GM12878 (cell line): ENCODE data around the gene LIN52.

Experiments used
- MXI1 ChIP-seq: fragments of 150-350 bp; IDR thresholded peaks from 2 replicates; pipeline ENCODE4 v1.6.1; 2011; ENCODE audit warnings: low read depth, mild to moderate bottlenecking, inconsistent platforms, low read length, improper control_type of control experiment
- MYC ChIP-seq: IDR thresholded peaks from 2 replicates; pipeline ENCODE4 v1.6.1; 2011; ENCODE audit warnings: mild to moderate bottlenecking, low read length, moderate library complexity, inconsistent platforms; ENCODE audit not compliant: insufficient read depth, insufficient replicate concordance, insufficient read length, severe bottlenecking
- POLR2AphosphoS5 ChIP-seq: IDR thresholded peaks from 2 replicates; pipeline ENCODE4 v1.6.1; 2011; ENCODE audit warnings: mild to moderate bottlenecking, low read length, inconsistent platforms
- RAD21 ChIP-seq: IDR thresholded peaks from 2 replicates; pipeline ENCODE4 v1.6.1; 2011; ENCODE audit warnings: mild to moderate bottlenecking, low read depth, low read length, moderate library complexity; ENCODE audit not compliant: insufficient read depth
- RAD51 ChIP-seq: fragments of 450-650 bp; IDR thresholded peaks from 2 replicates; pipeline ENCODE4 v1.6.1; 2016; ENCODE audit warnings: moderate library complexity, mild to moderate bottlenecking, inconsistent platforms
- SMAD1 ChIP-seq: fragments of 450-650 bp; IDR thresholded peaks from 2 replicates; pipeline ENCODE4 v1.6.1; 2018; ENCODE audit warnings: mild to moderate bottlenecking, low read depth; ENCODE audit not compliant: partially characterized antibody
- TARDBP ChIP-seq: IDR thresholded peaks from 2 replicates; pipeline ENCODE4 v1.6.1; 2016; ENCODE audit warnings: borderline replicate concordance
- TF ChIP-seq, protein P1 (sequence below): IDR thresholded peaks from 2 replicates; pipeline ENCODE4 v1.6.1; 2012; ENCODE audit warnings: low read depth, low read length, improper control_type of control experiment
- TF ChIP-seq, protein P2 (sequence below), 3 experiments: IDR thresholded peaks in 2 of 3; conservative IDR thresholded peaks in 1 of 3; 2 replicates each; pipeline ENCODE4 v1.5.1; 2011; ENCODE audit warnings: low read depth in 3 of 3, low read length in 3 of 3, mild to moderate bottlenecking in 3 of 3, control low read depth in 2 of 3, moderate library complexity in 2 of 3, inconsistent platforms in 1 of 3, mixed read lengths in 1 of 3; ENCODE audit not compliant: control insufficient read depth in 2 of 3, insufficient read depth in 1 of 3; ENCODE audit errors: extremely low read depth in 1 of 3
- TF ChIP-seq, protein P3 (sequence below): fragments of 450-650 bp; formaldehyde crosslinking; IDR thresholded peaks from 2 replicates; pipeline ENCODE4 v1.4.0; 2022; ENCODE audit warnings: mild to moderate bottlenecking, moderate library complexity

DNA sequence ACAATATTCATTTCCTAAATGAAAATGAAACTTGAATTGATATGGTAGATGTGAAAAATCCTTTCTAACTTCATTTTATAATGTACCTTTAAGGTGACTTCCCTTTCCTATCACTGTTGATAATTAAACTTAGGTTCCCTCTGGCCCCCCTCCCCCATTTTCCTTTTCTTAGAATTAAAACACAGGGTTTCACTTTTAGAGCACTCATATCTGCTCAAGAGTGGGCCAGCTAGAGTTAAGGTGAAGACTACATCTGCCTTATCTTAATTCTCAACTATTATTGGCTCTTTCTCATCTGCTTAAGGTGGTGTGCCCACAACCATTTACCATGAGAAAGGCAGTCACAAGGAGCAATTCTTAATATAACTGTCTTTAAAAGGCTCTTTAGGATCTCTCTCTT is 49.7 kb downstream of the LIN52 start:
- TF ChIP-seq POLR2AphosphoS5 (no peak), SMAD1 (no peak), MXI1 (no peak), RAD21 (no peak), RAD51 (no peak), TARDBP (no peak), MYC (no peak)
- TF ChIP-seq, protein P1, sequence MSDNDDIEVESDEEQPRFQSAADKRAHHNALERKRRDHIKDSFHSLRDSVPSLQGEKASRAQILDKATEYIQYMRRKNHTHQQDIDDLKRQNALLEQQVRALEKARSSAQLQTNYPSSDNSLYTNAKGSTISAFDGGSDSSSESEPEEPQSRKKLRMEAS, result no peak
- TF ChIP-seq, protein P2, sequence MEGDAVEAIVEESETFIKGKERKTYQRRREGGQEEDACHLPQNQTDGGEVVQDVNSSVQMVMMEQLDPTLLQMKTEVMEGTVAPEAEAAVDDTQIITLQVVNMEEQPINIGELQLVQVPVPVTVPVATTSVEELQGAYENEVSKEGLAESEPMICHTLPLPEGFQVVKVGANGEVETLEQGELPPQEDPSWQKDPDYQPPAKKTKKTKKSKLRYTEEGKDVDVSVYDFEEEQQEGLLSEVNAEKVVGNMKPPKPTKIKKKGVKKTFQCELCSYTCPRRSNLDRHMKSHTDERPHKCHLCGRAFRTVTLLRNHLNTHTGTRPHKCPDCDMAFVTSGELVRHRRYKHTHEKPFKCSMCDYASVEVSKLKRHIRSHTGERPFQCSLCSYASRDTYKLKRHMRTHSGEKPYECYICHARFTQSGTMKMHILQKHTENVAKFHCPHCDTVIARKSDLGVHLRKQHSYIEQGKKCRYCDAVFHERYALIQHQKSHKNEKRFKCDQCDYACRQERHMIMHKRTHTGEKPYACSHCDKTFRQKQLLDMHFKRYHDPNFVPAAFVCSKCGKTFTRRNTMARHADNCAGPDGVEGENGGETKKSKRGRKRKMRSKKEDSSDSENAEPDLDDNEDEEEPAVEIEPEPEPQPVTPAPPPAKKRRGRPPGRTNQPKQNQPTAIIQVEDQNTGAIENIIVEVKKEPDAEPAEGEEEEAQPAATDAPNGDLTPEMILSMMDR (IDR thresholded peaks at IDR 0.05 in 2 of 3, conservative IDR thresholded peaks at IDR 0.05 in 1 of 3; ENCODE audit: control insufficient read depth in 2 of 3, extremely low read depth in 1 of 3, insufficient read depth in 1 of 3, low read depth in 3 of 3, low read length in 3 of 3), result no peak
- TF ChIP-seq, protein P3, sequence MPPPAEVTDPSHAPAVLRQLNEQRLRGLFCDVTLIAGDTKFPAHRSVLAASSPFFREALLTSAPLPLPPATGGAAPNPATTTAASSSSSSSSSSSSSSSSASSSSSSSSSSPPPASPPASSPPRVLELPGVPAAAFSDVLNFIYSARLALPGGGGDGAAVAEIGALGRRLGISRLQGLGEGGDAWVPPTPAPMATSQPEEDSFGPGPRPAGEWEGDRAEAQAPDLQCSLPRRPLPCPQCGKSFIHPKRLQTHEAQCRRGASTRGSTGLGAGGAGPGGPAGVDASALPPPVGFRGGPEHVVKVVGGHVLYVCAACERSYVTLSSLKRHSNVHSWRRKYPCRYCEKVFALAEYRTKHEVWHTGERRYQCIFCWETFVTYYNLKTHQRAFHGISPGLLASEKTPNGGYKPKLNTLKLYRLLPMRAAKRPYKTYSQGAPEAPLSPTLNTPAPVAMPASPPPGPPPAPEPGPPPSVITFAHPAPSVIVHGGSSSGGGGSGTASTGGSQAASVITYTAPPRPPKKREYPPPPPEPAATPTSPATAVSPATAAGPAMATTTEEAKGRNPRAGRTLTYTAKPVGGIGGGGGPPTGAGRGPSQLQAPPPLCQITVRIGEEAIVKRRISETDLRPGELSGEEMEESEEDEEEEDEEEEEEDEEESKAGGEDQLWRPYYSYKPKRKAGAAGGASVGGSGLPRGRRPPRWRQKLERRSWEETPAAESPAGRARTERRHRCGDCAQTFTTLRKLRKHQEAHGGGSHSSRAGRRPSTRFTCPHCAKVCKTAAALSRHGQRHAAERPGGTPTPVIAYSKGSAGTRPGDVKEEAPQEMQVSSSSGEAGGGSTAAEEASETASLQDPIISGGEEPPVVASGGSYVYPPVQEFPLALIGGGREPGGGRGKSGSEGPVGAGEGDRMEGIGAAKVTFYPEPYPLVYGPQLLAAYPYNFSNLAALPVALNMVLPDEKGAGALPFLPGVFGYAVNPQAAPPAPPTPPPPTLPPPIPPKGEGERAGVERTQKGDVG, result no peak
